ENCODE results near the gene MSRB1. TPM values are rescaled to one million over a fixed set of nuclear protein-coding genes. Genes with fewer than 3 reads are reported as not detected.

Gene MSRB1
- total and polyA plus RNA-seq, 2 of the 8 experiments (the other 6 are each of a cell fraction or from before 2014, with no cell fraction given) = 28.2 to 51.4 TPM

GRCh38 chr16:1926271-1926670 lies 16.7 kb downstream of the MSRB1 start:
- no peak overlapping the region for H4K91ac ChIP-seq (replicated peaks; ENCODE audit: insufficient read length, low read length)
- H2BK15ac ChIP-seq (ENCODE audit: low read length) = no peak overlapping the region
- WGBS, 2 experiments (ENCODE audit: extremely low coverage in 1 of 2, insufficient coverage in 1 of 2, insufficient read length in 1 of 2, insufficient replicate concordance in 2 of 2, low coverage in 1 of 2, low lambda C conversion rate in 2 of 2, missing lambda C conversion rate in 1 of 2) = 73% methylated on average over 7 of the region's 11 CpGs; no CpG with 5 or more reads in 1 of the 2 experiments
- no peak overlapping the region for H3K9ac ChIP-seq (replicated peaks in 1 of 4; ENCODE audit: extremely low read depth in 1 of 4, low read depth in 3 of 4, low read length in 3 of 4)
- POLR2A ChIA-PET (ENCODE audit: partially characterized antibody) = interaction anchor here (0.6 to 4.1 kb wide), 4 partner anchors 18 to 633 kb away, joined by 3 to 27 read pairs (median 4); partner anchors contain the start of gene RPS2
- H3K4me1 ChIP-seq (replicated peaks in 1 of 4; ENCODE audit: control insufficient read depth in 3 of 4, insufficient read depth in 4 of 4, low read length in 3 of 4) = peaks cover 4 to 18% (median 10%) of the 10 kb centered on the region in 4 experiments
- CTCF ChIA-PET (ENCODE audit: partially characterized antibody) = interaction anchor here (0.7 to 8.0 kb wide), 3 partner anchors 10 to 62 kb away, joined by 3 to 75 read pairs (median 7); no protein-coding TSS in a partner anchor
- H2BK5ac ChIP-seq (ENCODE audit: low read depth, low read length) = no peak overlapping the region
- peaks cover 0 to 47% (median 28%) of the 10 kb centered on the region in 4 experiments; a peak in 6 of 7 replicates for H3K27me3 ChIP-seq (replicated peaks in 1 of 4; ENCODE audit: control insufficient read depth in 3 of 4, extremely low read depth in 1 of 4, insufficient read depth in 3 of 4, low read length in 3 of 4)
- no peak overlapping the region for H2AFZ ChIP-seq (ENCODE audit: low read length)
- no peaks in the 10 kb centered on the region for H3K79me1 ChIP-seq (ENCODE audit: low read depth, low read length)
- no peak overlapping the region for H2BK20ac ChIP-seq (ENCODE audit: low read length)
- no peaks in the 10 kb centered on the region for H3K9me3 ChIP-seq (ENCODE audit: insufficient read depth in 2 of 2, low read depth in 1 of 2, low read length in 1 of 2)
- H4K8ac ChIP-seq (ENCODE audit: extremely low read depth, insufficient read depth, low read length) = no peak overlapping the region
- no peak for FAIRE-seq
- H3K4ac ChIP-seq (replicated peaks; ENCODE audit: insufficient read length, low read depth, low read length) = no peak overlapping the region
- no peak overlapping the region for H3K14ac ChIP-seq (ENCODE audit: insufficient read length)
- H3K18ac ChIP-seq (ENCODE audit: extremely low read depth, low read length) = no peak overlapping the region; the same call in 1 of the 2 replicates
- H3K4me3 ChIP-seq (ENCODE audit: extremely low read depth in 1 of 4, insufficient read depth in 2 of 4, low read depth in 3 of 4, low read length in 4 of 4) = no peak overlapping the region
- no peak for DNase-seq (ENCODE audit: low read depth in 1 of 2, low spot score in 2 of 2)
- H3K36me3 ChIP-seq (ENCODE audit: control insufficient read depth in 2 of 4, insufficient read depth in 4 of 4, low read length in 3 of 4) = no peaks in the 10 kb centered on the region
- no peaks in the 10 kb centered on the region; the same call in 1 of the 2 replicates for H3K23me2 ChIP-seq (ENCODE audit: low read depth, low read length)
- H3K23ac ChIP-seq (ENCODE audit: insufficient read length) = no peak overlapping the region
- no peaks in the 10 kb centered on the region for H4K20me1 ChIP-seq (replicated peaks in 1 of 2; ENCODE audit: control insufficient read depth in 1 of 2, insufficient read depth in 2 of 2, low read length in 2 of 2)
- 0 out of 2 replicates have a peak overlapping the region, but pooled peaks have one; percentile 35 for H2BK12ac ChIP-seq (ENCODE audit: low read depth, low read length)
- no peaks in the 10 kb centered on the region for H3K79me2 ChIP-seq (ENCODE audit: control insufficient read depth in 1 of 2, insufficient read depth in 2 of 2, low read length in 2 of 2)
- TF ChIP-seq GTF2F1 (IDR thresholded peaks at IDR 0.05; ENCODE audit: borderline replicate concordance, low read depth, low read length) (no peak), CHD2 (IDR thresholded peaks at IDR 0.05; ENCODE audit: low read length) (no peak), JUN (IDR thresholded peaks at IDR 0.05; ENCODE audit: low read depth, low read length) (no peak), TEAD4 (IDR thresholded peaks at IDR 0.05; ENCODE audit: low read depth, low read length) (no peak)
- TF ChIP-seq, protein P1, sequence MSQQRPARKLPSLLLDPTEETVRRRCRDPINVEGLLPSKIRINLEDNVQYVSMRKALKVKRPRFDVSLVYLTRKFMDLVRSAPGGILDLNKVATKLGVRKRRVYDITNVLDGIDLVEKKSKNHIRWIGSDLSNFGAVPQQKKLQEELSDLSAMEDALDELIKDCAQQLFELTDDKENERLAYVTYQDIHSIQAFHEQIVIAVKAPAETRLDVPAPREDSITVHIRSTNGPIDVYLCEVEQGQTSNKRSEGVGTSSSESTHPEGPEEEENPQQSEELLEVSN (IDR thresholded peaks at IDR 0.05) = no peak
- no peak overlapping the region for H2BK120ac ChIP-seq (replicated peaks; ENCODE audit: low read depth, low read length)
- no peak overlapping the region for H3K4me2 ChIP-seq (ENCODE audit: insufficient read depth in 1 of 2, low read depth in 2 of 2, low read length in 2 of 2)
- H2AK5ac ChIP-seq (ENCODE audit: low read depth, low read length) = no peak overlapping the region
- H3K27ac ChIP-seq (ENCODE audit: low read depth, low read length) = no peak overlapping the region
- no peak overlapping the region for H3K56ac ChIP-seq (replicated peaks; ENCODE audit: insufficient read length, low read depth, low read length)
- no peak overlapping the region for H4K5ac ChIP-seq (ENCODE audit: insufficient read length, low read depth, low read length)

All from H1 (cell line).